Left ventricle myocardium inferior (tissue), 1 donor: ENCODE measurements around the gene TIMM50. TPM values are rescaled to one million over a fixed set of nuclear protein-coding genes. Genes with fewer than 3 reads are reported as not detected.

ENCODE experiments used
- DNase-seq: peaks from one replicate; pipeline ENCODE4 v3.0.0-alpha.2; 2020
- H3K27ac ChIP-seq: fragments of 200-600 bp; replicated peaks from 2 replicates; pipeline ENCODE4 v1.8.0; 2021
- H3K27me3 ChIP-seq: fragments of 200-600 bp; 2 replicates; pipeline ENCODE4 v1.8.0; 2021; ENCODE audit warnings: low read depth
- H3K36me3 ChIP-seq: fragments of 200-600 bp; 2 replicates; pipeline ENCODE4 v1.8.0; 2021
- H3K4me1 ChIP-seq: fragments of 200-600 bp; 2 replicates; pipeline ENCODE4 v1.8.0; 2021
- H3K4me3 ChIP-seq: fragments of 200-600 bp; 2 replicates; pipeline ENCODE4 v1.8.0; 2021; ENCODE audit warnings: mild to moderate bottlenecking, moderate library complexity
- H3K9me3 ChIP-seq: fragments of 200-600 bp; replicated peaks from 2 replicates; pipeline ENCODE4 v1.8.0; 2021
- CTCF ChIP-seq: fragments of 200-600 bp; IDR thresholded peaks from 2 replicates; pipeline ENCODE4 v1.8.0; 2021; ENCODE audit warnings: antibody characterized with exemption, mild to moderate bottlenecking, borderline replicate concordance
- intact Hi-C: fragments of 100-400 bp; cut with micrococcal nuclease; formaldehyde crosslinking; loops from one replicate; pipeline ENCODE4 v1.11.0; 2022
- total RNA-seq: library from RNA; stranded (reverse); fragmentation: NEBNext Ultra II Directional; extraction: Animal tissue kit (Norgen Biotek cat#: 25700); gene quantifications from one replicate; pipeline ENCODE4 v1.2.1, GENCODE V29; 2021
- donor health status: DM: no; HTN: yes; CAD: no; lungs with severe emphysema.

Gene TIMM50
- total RNA-seq, 1 donor from 2014 or later: 73.8 TPM

- Histone ChIP-seq H3K36me3 (no peaks in the 10 kb centered on the region), H3K4me3 (peak overlapping the region; percentile 91), H3K9me3 (no peaks in the 10 kb centered on the region), H3K27ac (peak overlapping the region; percentile 97), H3K4me1 (peaks cover 32% of the 10 kb centered on the region), H3K27me3 (no peaks in the 10 kb centered on the region)
- no peak for DNase-seq
- no peak for TF ChIP-seq CTCF
- intact Hi-C loops: no loop called here
Observed at GRCh38 chr19:39539165-39539517, 58.5 kb downstream of the TIMM50 start.

- H3K36me3 ChIP-seq: no peaks in the 10 kb centered on the region
- peak within 1 kb of the TSS; percentile 91 for H3K4me3 ChIP-seq
- peak; percentile 95 for DNase-seq
- H3K27me3 ChIP-seq: no peaks in the 10 kb centered on the region
- H3K4me1 ChIP-seq: peaks cover 32% of the 10 kb centered on the region
- H3K27ac ChIP-seq: peak within 1 kb of the TSS; percentile 97
- intact Hi-C loops: no loop called here
- peak; percentile 92 for TF ChIP-seq CTCF
- H3K9me3 ChIP-seq: no peaks in the 10 kb centered on the region
Observed at GRCh38 chr19:39539518-39540332, 59.1 kb downstream of the TIMM50 start, which contains the start of gene EID2. TSS of gene EID2 (minus strand) at chr19:39540161. CDS start at chr19:39540079, 82 bp downstream.

- intact Hi-C loops: no loop called here
- H3K9me3 ChIP-seq: no peaks in the 10 kb centered on the region
- no peak for DNase-seq
- TF ChIP-seq CTCF: no peak
- H3K27ac ChIP-seq: peak overlapping the region; percentile 97
- H3K27me3 ChIP-seq: peaks cover 3% of the 10 kb centered on the region
- peak overlapping the region; percentile 91 for H3K4me3 ChIP-seq
- no peaks in the 10 kb centered on the region for H3K36me3 ChIP-seq
- H3K4me1 ChIP-seq: peaks cover 32% of the 10 kb centered on the region
Observed at GRCh38 chr19:39540333-39540673, 59.7 kb downstream of the TIMM50 start.

Other genes with a start within 250 kb of the TIMM50 start
- gene IFNL3, start 235.8 kb upstream of the TIMM50 start, total RNA-seq: not detected
- gene IFNL4, start 232.0 kb upstream of the TIMM50 start, total RNA-seq: not detected
- gene IFNL2, start 212.4 kb upstream of the TIMM50 start, total RNA-seq: not detected
- not detected for gene IFNL1, start 184.4 kb upstream of the TIMM50 start, total RNA-seq
- 0.08 TPM for gene LRFN1, start 160.0 kb upstream of the TIMM50 start, total RNA-seq
- 15.6 TPM for gene GMFG, start 144.8 kb upstream of the TIMM50 start, total RNA-seq
- gene SAMD4B, start 138.4 kb upstream of the TIMM50 start, total RNA-seq: 47.9 TPM
- gene PAF1, start 89.7 kb upstream of the TIMM50 start, total RNA-seq: 33.2 TPM
- gene MED29, start 89.5 kb upstream of the TIMM50 start, total RNA-seq: 25.7 TPM
- 34.8 TPM for gene ZFP36, start 74.0 kb upstream of the TIMM50 start, total RNA-seq
- 14.1 TPM for gene PLEKHG2, start 68.2 kb upstream of the TIMM50 start, total RNA-seq
- gene RPS16, start 44.9 kb upstream of the TIMM50 start, total RNA-seq: 1,107 TPM
- gene SUPT5H, start 35.3 kb upstream of the TIMM50 start, total RNA-seq: 91.4 TPM
- gene DLL3, start 18.1 kb downstream of the TIMM50 start, total RNA-seq: not detected
- gene SELENOV, start 34.3 kb downstream of the TIMM50 start, total RNA-seq: not detected
- 2.1 TPM for gene EID2B, start 52.0 kb downstream of the TIMM50 start, total RNA-seq
- 9.8 TPM for gene EID2, start 59.3 kb downstream of the TIMM50 start, total RNA-seq
- gene LGALS13, start 121.7 kb downstream of the TIMM50 start, total RNA-seq: not detected
- not detected for gene LGALS16, start 175.1 kb downstream of the TIMM50 start, total RNA-seq
- gene LGALS14, start 223.6 kb downstream of the TIMM50 start, total RNA-seq: not detected